ENCODE results near the gene C4orf36. TPM values are rescaled to one million over a fixed set of nuclear protein-coding genes. Genes with fewer than 3 reads are reported as not detected.

C4orf36 gene
- under 1 TPM in 1 of 6 experiments, not detected in 5; 0.66 TPM for total RNA-seq
- long read RNA-seq: 0 reads

GRCh38 chr4:86891762-86892635 lies at the start of gene C4orf36:
TSS of gene C4orf36 (minus strand) at chr4:86892422. CDS start at chr4:86891520, 902 bp downstream.
- H3K36me3 ChIP-seq: no peaks in the 10 kb centered on the region
- peak; percentile 85 to 90 (median 88) for DNase-seq
- WGBS (ENCODE audit: insufficient coverage, low coverage, low lambda C conversion rate, missing lambda C conversion rate): 3% methylated on average over 14 of the region's 84 CpGs
- H3K27me3 ChIP-seq: no peaks in the 10 kb centered on the region
- ATAC-seq: peak; percentile 90 to 97 (median 96)
- H3K27ac ChIP-seq: peak within 1 kb of the TSS; percentile 28 to 69 (median 36)
- H3K4me3 ChIP-seq: peak within 1 kb of the TSS; percentile 67 to 68 (median 67)
- intact Hi-C loops (cut with DNase I): loop anchor here in 1 of 2 donors (10.0 kb wide), 1 partner anchor 397 kb away; no protein-coding TSS in a partner anchor
- H3K4me1 ChIP-seq: no peaks in the 10 kb centered on the region
- TF ChIP-seq POLR2A (IDR thresholded peaks at IDR 0.05) (peak; percentile 35), CTCF (IDR thresholded peaks at IDR 0.05) (peak in 2 of 4 donors; percentile 5 to 8)
- H3K9me3 ChIP-seq: no peaks in the 10 kb centered on the region

- Histone ChIP-seq H3K27ac (peak overlapping the region in 2 of 3 donors; percentile 41 to 48), H3K4me1 (peaks cover 0 to 60% (median 28%) of the 10 kb centered on the region in 4 donors), H3K36me3 (no peaks in the 10 kb centered on the region), H3K9me3 (no peaks in the 10 kb centered on the region), H3K4me3 (no peak overlapping the region), H3K27me3 (no peaks in the 10 kb centered on the region)
- intact Hi-C loops (cut with DNase I): no loop called here
- no peak for DNase-seq
- no peak for TF ChIP-seq POLR2A (IDR thresholded peaks at IDR 0.05)
- TF ChIP-seq CTCF (IDR thresholded peaks at IDR 0.05): no peak
- no peak for ATAC-seq
- 94% methylated on average over 11 of the region's 15 CpGs for WGBS (ENCODE audit: insufficient coverage, low coverage, low lambda C conversion rate, missing lambda C conversion rate)
These were observed 48.8 kb upstream of the C4orf36 start for GRCh38 chr4:86940920-86941460.

GRCh38 chr4:86939729-86940575 lies 47.7 kb upstream of the C4orf36 start:
- Histone ChIP-seq H3K9me3 (no peaks in the 10 kb centered on the region), H3K27ac (peak overlapping the region; percentile 41 to 66 (median 48)), H3K27me3 (no peaks in the 10 kb centered on the region), H3K4me3 (no peak overlapping the region), H3K4me1 (peaks cover 0 to 60% (median 28%) of the 10 kb centered on the region in 4 donors), H3K36me3 (no peaks in the 10 kb centered on the region)
- no peak for TF ChIP-seq CTCF (IDR thresholded peaks at IDR 0.05)
- TF ChIP-seq POLR2A (IDR thresholded peaks at IDR 0.05): no peak
- intact Hi-C loops (cut with DNase I): loop anchor here in 1 of 2 donors (10.0 kb wide), 1 partner anchor 45 kb away; no protein-coding TSS in a partner anchor
- no peak for DNase-seq
- WGBS (ENCODE audit: insufficient coverage, low coverage, low lambda C conversion rate, missing lambda C conversion rate): 42% methylated on average over 8 of the region's 8 CpGs
- peak in 1 of 4 donors; percentile 7 for ATAC-seq

Measured in right lobe of liver (tissue), 6 donors.